ENCODE results near the gene MGAT4B. TPM values are rescaled to one million over a fixed set of nuclear protein-coding genes. Genes with fewer than 3 reads are reported as not detected.

MGAT4B gene
- total RNA-seq, 1 experiment from 2014 or later, result 151 TPM

DNA sequence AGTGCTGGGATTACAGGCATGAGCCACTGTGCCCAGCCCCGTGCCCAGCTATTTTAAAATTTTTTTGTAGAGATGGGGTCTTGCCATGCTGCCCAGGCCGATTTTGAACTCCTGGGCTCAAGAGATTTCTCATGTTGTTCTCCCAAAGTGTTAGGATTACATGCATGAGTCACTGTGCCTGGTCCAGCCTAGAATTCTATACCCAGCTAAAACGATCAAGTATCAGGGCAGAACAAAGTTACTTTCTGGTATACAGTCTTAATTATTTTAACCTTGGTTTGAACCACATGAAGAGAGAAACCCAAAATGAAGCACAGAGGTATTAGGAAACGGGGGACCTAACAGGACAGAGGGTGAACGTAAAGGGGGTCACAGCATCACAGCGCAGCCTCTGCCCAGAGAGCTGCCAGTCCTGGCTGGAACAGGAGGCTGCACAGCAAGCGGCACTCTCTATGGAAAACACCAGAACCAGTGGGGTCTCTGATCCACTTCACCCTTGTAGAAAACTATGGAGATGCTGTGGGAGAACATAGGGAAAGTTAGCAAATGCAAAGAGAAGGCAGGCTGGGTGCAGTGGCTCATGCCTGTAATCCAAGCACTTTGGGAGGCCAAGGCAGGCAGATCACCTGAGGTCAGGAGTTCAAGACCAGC, 24.3 kb upstream of the MGAT4B start:
- CTCF ChIA-PET, result interaction anchor here (3.1 kb wide), 1 partner anchor 29 kb away, joined by 11 read pairs; no protein-coding TSS in a partner anchor

DNA sequence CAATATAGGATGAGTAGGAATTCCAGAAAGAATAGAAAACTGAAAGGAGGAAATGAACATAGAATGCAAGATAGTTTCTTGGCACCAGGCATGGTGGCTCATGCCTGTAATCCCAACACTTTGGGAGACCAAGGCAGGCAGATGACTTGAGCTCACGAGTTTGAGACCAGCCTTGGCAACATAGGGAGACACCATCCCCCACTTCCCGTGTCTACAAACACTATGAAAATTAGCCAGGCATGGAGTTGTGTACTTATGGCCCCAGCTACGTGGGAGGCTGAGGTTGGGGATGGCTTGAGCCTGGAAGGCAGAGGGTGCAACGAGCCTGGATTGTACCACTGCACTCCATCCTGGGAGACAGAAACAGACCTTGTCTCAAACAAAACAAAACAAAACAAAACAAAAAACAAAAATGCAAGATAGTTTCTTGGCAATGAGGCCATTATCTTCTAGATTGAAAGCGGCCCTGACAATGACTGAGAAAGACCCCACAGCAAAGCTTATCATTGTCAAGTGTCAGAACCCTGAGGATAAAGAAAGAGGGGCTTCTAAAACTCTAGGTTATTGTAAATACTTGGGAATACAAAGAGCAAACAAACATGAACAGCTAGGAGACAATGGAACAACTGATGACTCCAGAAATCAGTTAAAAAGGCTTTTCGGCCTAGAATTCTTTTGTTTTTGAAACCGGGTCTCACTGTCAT, 23.2 kb upstream of the MGAT4B start:
- peaks cover 81% of the 10 kb centered on the region for H3K36me3 Mint-ChIP-seq
- peaks cover 26% of the 10 kb centered on the region for H3K4me1 Mint-ChIP-seq
- no peak for DNase-seq (ENCODE audit: low spot score)
- ChIA-PET POLR2A (no interaction called here), CTCF (interaction anchor here (3.1 kb wide), 1 partner anchor 28 kb away, joined by 11 read pairs; no protein-coding TSS in a partner anchor)
- 0 out of 2 replicates have a peak, but pooled peaks cover 7% of the 10 kb centered on the region for H3K9me3 Mint-ChIP-seq
- no peaks in the 10 kb centered on the region for H3K27me3 Mint-ChIP-seq (ENCODE audit: low read depth)
- no peak overlapping the region for H3K4me3 Mint-ChIP-seq
- H3K27ac Mint-ChIP-seq, result no peak overlapping the region
- no peak for ATAC-seq
- TF ChIP-seq, protein P1, sequence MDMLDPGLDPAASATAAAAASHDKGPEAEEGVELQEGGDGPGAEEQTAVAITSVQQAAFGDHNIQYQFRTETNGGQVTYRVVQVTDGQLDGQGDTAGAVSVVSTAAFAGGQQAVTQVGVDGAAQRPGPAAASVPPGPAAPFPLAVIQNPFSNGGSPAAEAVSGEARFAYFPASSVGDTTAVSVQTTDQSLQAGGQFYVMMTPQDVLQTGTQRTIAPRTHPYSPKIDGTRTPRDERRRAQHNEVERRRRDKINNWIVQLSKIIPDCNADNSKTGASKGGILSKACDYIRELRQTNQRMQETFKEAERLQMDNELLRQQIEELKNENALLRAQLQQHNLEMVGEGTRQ (CRISPR knock-in tag; IDR thresholded peaks at IDR 0.05), result no peak
- no peak for TF ChIP-seq SMAD4 (CRISPR knock-in tag; IDR thresholded peaks at IDR 0.05)
- no peak for TF ChIP-seq ZNF263 (CRISPR knock-in tag; IDR thresholded peaks at IDR 0.05; ENCODE audit: low read depth)
- no peak for TF ChIP-seq ZNF232 (CRISPR knock-in tag; IDR thresholded peaks at IDR 0.05)
- no peak for TF ChIP-seq ZNF396 (CRISPR knock-in tag; IDR thresholded peaks at IDR 0.05; ENCODE audit: borderline replicate concordance)
- TF ChIP-seq TEAD1 (CRISPR knock-in tag; IDR thresholded peaks at IDR 0.05), result no peak

More for the DNA sequence above, 24.3 kb upstream of the MGAT4B start:
- Mint-ChIP-seq H3K9me3 (peaks cover 12% of the 10 kb centered on the region), H3K27me3 (ENCODE audit: low read depth) (no peaks in the 10 kb centered on the region; the same call in 1 of the 2 replicates), H3K27ac (no peak overlapping the region), H3K36me3 (peaks cover 81% of the 10 kb centered on the region), H3K4me1 (peaks cover 26% of the 10 kb centered on the region), H3K4me3 (no peak overlapping the region)
- TF ChIP-seq, protein P2, sequence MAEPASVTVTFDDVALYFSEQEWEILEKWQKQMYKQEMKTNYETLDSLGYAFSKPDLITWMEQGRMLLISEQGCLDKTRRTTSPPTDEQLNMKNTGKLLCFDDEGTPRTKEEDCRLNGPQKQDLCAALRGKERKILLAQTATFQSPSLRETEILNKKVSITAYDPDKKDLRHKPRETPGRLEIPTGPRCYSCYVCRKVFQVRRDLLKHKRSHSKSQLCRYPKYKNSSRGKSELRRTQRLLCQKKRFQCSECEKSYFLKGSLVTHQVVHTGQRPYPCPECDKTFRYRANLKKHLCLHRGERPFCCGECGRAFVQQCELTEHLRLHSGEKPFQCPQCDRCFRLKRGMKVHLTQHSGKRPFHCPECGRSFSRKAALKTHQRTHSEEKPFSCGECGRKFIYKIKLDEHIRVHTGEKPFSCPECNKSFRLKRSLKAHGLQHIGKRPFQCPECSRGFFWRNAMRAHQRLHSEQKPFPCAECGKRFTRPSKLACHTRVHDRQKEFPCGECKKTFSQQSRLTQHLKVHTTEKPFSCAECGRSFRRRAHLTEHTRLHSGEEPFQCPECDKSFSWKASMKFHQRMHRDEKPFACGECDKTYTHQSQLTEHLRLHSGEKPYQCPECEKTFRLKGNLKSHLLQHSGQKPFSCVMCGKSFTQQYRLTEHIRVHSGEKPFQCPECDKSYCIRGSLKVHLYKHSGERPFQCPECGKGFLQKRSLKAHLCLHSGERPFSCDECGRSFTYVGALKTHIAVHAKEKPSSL (CRISPR knock-in tag; conservative IDR thresholded peaks at IDR 0.05), result no peak
- no peak for TF ChIP-seq SMAD4 (CRISPR knock-in tag; IDR thresholded peaks at IDR 0.05)
- no peak for TF ChIP-seq NR1H2 (CRISPR knock-in tag; IDR thresholded peaks at IDR 0.05)
- no peak for TF ChIP-seq CREB1 (CRISPR knock-in tag; IDR thresholded peaks at IDR 0.05)
- TF ChIP-seq, protein P3, sequence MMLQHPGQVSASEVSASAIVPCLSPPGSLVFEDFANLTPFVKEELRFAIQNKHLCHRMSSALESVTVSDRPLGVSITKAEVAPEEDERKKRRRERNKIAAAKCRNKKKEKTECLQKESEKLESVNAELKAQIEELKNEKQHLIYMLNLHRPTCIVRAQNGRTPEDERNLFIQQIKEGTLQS (CRISPR knock-in tag; conservative IDR thresholded peaks at IDR 0.05), result no peak
- TF ChIP-seq, protein P4, sequence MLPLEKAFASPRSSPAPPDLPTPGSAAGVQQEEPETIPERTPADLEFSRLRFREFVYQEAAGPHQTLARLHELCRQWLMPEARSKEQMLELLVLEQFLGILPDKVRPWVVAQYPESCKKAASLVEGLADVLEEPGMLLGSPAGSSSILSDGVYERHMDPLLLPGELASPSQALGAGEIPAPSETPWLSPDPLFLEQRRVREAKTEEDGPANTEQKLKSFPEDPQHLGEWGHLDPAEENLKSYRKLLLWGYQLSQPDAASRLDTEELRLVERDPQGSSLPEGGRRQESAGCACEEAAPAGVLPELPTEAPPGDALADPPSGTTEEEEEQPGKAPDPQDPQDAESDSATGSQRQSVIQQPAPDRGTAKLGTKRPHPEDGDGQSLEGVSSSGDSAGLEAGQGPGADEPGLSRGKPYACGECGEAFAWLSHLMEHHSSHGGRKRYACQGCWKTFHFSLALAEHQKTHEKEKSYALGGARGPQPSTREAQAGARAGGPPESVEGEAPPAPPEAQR (CRISPR knock-in tag; IDR thresholded peaks at IDR 0.05), result no peak
- TF ChIP-seq ZNF396 (CRISPR knock-in tag; IDR thresholded peaks at IDR 0.05; ENCODE audit: borderline replicate concordance), result no peak
- no peak for TF ChIP-seq OVOL2 (CRISPR knock-in tag; IDR thresholded peaks at IDR 0.05; ENCODE audit: borderline replicate concordance)
- POLR2A ChIA-PET, result no interaction called here
- DNase-seq (ENCODE audit: low spot score) (no peak), ATAC-seq (no peak)

DNA sequence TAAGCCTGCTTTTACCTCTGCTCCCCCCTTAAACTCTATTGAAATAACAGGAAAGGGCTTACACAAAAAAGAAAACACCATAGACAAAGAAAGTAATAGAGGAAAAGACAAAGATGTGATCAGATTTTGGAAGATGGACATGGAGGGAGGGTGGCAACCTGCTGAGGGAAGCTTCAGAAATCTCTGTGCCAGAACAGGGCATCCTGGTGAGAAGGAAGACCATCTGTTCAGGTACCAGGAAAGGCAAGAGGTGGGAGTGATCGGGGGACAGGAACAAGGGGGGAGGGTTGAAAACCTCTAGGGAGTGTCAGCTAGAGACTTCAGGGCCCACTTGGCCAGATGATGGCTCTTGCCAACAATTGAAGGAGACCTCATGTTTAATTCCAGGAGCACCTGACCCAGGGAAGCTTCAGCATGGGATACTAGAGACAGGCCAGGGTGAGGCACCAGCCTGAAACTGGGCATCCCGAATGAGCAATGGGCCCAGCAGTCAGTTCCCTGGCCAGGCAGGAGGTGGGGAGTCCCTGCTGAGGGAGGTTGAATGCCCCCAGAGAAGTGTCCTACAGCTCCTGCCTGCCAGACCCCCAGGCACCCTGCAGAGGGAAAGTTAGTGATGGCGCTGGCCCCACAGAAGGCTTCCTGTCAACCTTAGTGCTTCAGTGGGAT, 22.2 kb upstream of the MGAT4B start:
- peaks cover 26% of the 10 kb centered on the region for H3K4me1 Mint-ChIP-seq
- DNase-seq (ENCODE audit: low spot score), result no peak
- peaks cover 89% of the 10 kb centered on the region for H3K36me3 Mint-ChIP-seq
- peak overlapping the region; percentile 88 for H3K27ac Mint-ChIP-seq
- 0 out of 2 replicates have a peak, but pooled peaks cover 7% of the 10 kb centered on the region for H3K9me3 Mint-ChIP-seq
- H3K27me3 Mint-ChIP-seq (ENCODE audit: low read depth), result no peaks in the 10 kb centered on the region
- ChIA-PET POLR2A (no interaction called here), CTCF (interaction anchor here (3.1 kb wide), 1 partner anchor 27 kb away, joined by 11 read pairs; no protein-coding TSS in a partner anchor)
- H3K4me3 Mint-ChIP-seq, result peak overlapping the region; percentile 26; the same call in 1 of the 2 replicates
- TF ChIP-seq, protein P5, sequence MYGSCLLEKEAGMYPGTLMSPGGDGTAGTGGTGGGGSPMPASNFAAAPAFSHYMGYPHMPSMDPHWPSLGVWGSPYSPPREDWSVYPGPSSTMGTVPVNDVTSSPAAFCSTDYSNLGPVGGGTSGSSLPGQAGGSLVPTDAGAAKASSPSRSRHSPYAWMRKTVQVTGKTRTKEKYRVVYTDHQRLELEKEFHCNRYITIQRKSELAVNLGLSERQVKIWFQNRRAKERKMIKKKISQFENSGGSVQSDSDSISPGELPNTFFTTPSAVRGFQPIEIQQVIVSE (CRISPR knock-in tag; IDR thresholded peaks at IDR 0.05; ENCODE audit: borderline replicate concordance), result no peak
- TF ChIP-seq, protein P6, sequence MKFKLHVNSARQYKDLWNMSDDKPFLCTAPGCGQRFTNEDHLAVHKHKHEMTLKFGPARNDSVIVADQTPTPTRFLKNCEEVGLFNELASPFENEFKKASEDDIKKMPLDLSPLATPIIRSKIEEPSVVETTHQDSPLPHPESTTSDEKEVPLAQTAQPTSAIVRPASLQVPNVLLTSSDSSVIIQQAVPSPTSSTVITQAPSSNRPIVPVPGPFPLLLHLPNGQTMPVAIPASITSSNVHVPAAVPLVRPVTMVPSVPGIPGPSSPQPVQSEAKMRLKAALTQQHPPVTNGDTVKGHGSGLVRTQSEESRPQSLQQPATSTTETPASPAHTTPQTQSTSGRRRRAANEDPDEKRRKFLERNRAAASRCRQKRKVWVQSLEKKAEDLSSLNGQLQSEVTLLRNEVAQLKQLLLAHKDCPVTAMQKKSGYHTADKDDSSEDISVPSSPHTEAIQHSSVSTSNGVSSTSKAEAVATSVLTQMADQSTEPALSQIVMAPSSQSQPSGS (CRISPR knock-in tag; IDR thresholded peaks at IDR 0.05; ENCODE audit: borderline replicate concordance, low read depth), result no peak
- TF ChIP-seq ZNF423 (CRISPR knock-in tag; IDR thresholded peaks at IDR 0.05) (peak; percentile 59), NFYB (CRISPR knock-in tag; conservative IDR thresholded peaks at IDR 0.05; ENCODE audit: low read depth) (no peak)
- peak; percentile 11; the same call in 1 of the 2 replicates for ATAC-seq

Measured in WTC11 (cell line).